Skeletal muscle satellite cell (primary cell): ENCODE data around the gene NPPC. TPM values are rescaled to one million over a fixed set of nuclear protein-coding genes. Genes with fewer than 3 reads are reported as not detected.
A peak's percentile ranks its signal among the peaks of the same experiment; 100 is the strongest.

Source experiments
- H3K27me3 ChIP-seq: 2 replicates; pipeline ENCODE4 v1.7.0; 2013; ENCODE audit warnings: low read length; ENCODE audit not compliant: control insufficient read depth, insufficient read depth
- H3K36me3 ChIP-seq: 2 replicates; pipeline ENCODE4 v1.7.0; 2013; ENCODE audit warnings: mild to moderate bottlenecking, control low read depth, low read length; ENCODE audit not compliant: insufficient read depth
- H3K4me1 ChIP-seq: 2 replicates; pipeline ENCODE4 v1.7.0; 2013; ENCODE audit warnings: low read length; ENCODE audit not compliant: control insufficient read depth, insufficient read depth
- H3K4me2 ChIP-seq: 2 replicates; pipeline ENCODE4 v1.7.0; 2013; ENCODE audit warnings: mild to moderate bottlenecking, low read length
- H3K4me3 ChIP-seq: 2 replicates; pipeline ENCODE4 v1.7.0; 2013; ENCODE audit warnings: low read length
- H3K9ac ChIP-seq: 2 replicates; pipeline ENCODE4 v1.7.0; 2013; ENCODE audit warnings: mild to moderate bottlenecking, low read depth, low read length, moderate library complexity
- H3K9me3 ChIP-seq: replicated peaks from 2 replicates; pipeline ENCODE4 v1.7.0; 2013; ENCODE audit warnings: mild to moderate bottlenecking, control low read depth, low read length
- total RNA-seq: library from RNA; depleted of rRNA; stranded (reverse); fragments of >200 nt; gene quantifications from 2 replicates; pipeline ENCODE4 v1.2.3, GENCODE V29; 2012; rRNA removed

Gene NPPC
- not detected in 2 replicates for total RNA-seq

- Histone ChIP-seq H3K9ac (no peak within 1 kb of the TSS), H3K4me1 (peaks cover 20% of the 10 kb centered on the region), H3K4me2 (peak within 1 kb of the TSS; percentile 98), H3K36me3 (no peaks in the 10 kb centered on the region), H3K4me3 (peak within 1 kb of the TSS; percentile 67), H3K9me3 (no peaks in the 10 kb centered on the region), H3K27me3 (peaks cover 90% of the 10 kb centered on the region)
Measured at GRCh38 chr2:231926180-231926741, at the start of gene NPPC. NPPC (minus strand) TSS chr2:231926396; CDS start chr2:231926249, 147 bp downstream.

- no peaks in the 10 kb centered on the region for H3K36me3 ChIP-seq
Measured at GRCh38 chr2:231975001-231975400, 48.8 kb upstream of the NPPC start.

GRCh38 chr2:231970461-231970860 is 44.3 kb upstream of the NPPC start:
- H3K4me3 ChIP-seq, result no peak overlapping the region
- no peaks in the 10 kb centered on the region for H3K4me1 ChIP-seq
- no peaks in the 10 kb centered on the region for H3K27me3 ChIP-seq
- no peaks in the 10 kb centered on the region for H3K9me3 ChIP-seq
- H3K9ac ChIP-seq, result no peak overlapping the region
- no peak overlapping the region for H3K4me2 ChIP-seq
- H3K36me3 ChIP-seq, result no peaks in the 10 kb centered on the region

More at GRCh38 chr2:231975001-231975400, 48.8 kb upstream of the NPPC start:
- Histone ChIP-seq H3K9me3 (no peaks in the 10 kb centered on the region), H3K4me1 (no peaks in the 10 kb centered on the region), H3K4me2 (no peak overlapping the region), H3K27me3 (no peaks in the 10 kb centered on the region), H3K4me3 (no peak overlapping the region), H3K9ac (no peak overlapping the region)

- Histone ChIP-seq H3K4me3 (no peak overlapping the region), H3K4me1 (no peaks in the 10 kb centered on the region), H3K4me2 (no peak overlapping the region), H3K36me3 (no peaks in the 10 kb centered on the region), H3K9ac (no peak overlapping the region), H3K27me3 (no peaks in the 10 kb centered on the region), H3K9me3 (no peaks in the 10 kb centered on the region)
Measured at GRCh38 chr2:231968820-231969219, 42.6 kb upstream of the NPPC start.

GRCh38 chr2:231966886-231967285 is 40.7 kb upstream of the NPPC start:
- Histone ChIP-seq H3K9me3 (no peaks in the 10 kb centered on the region), H3K9ac (no peak overlapping the region), H3K4me3 (no peak overlapping the region), H3K36me3 (no peaks in the 10 kb centered on the region), H3K4me2 (no peak overlapping the region), H3K4me1 (no peaks in the 10 kb centered on the region), H3K27me3 (no peaks in the 10 kb centered on the region)

GRCh38 chr2:231965102-231965501 is 38.9 kb upstream of the NPPC start:
- Histone ChIP-seq H3K4me1 (peaks cover 5% of the 10 kb centered on the region), H3K9me3 (no peaks in the 10 kb centered on the region)

GRCh38 chr2:231961349-231962166 is 35.4 kb upstream of the NPPC start, which contains the start of gene DIS3L2:
DIS3L2 (plus strand) TSS chr2:231961713; CDS start chr2:232014928, 53,215 bp downstream.
- H3K4me3 ChIP-seq, result peak within 1 kb of the TSS; percentile 99
- H3K9me3 ChIP-seq, result no peaks in the 10 kb centered on the region
- peak within 1 kb of the TSS; percentile 89 for H3K4me2 ChIP-seq
- peak within 1 kb of the TSS; percentile 96 for H3K9ac ChIP-seq
- no peaks in the 10 kb centered on the region for H3K36me3 ChIP-seq
- H3K27me3 ChIP-seq, result no peaks in the 10 kb centered on the region
- H3K4me1 ChIP-seq, result peaks cover 5% of the 10 kb centered on the region

More at GRCh38 chr2:231965102-231965501, 38.9 kb upstream of the NPPC start:
- H3K27me3 ChIP-seq, result no peaks in the 10 kb centered on the region
- H3K4me3 ChIP-seq, result no peak overlapping the region
- no peak overlapping the region for H3K9ac ChIP-seq
- no peaks in the 10 kb centered on the region for H3K36me3 ChIP-seq
- no peak overlapping the region for H3K4me2 ChIP-seq

- H3K4me2 ChIP-seq, result peak overlapping the region; percentile 89
- peaks cover 5% of the 10 kb centered on the region for H3K4me1 ChIP-seq
- no peaks in the 10 kb centered on the region for H3K9me3 ChIP-seq
- peak overlapping the region; percentile 96 for H3K9ac ChIP-seq
- peak overlapping the region; percentile 99 for H3K4me3 ChIP-seq
- peaks cover 4% of the 10 kb centered on the region for H3K27me3 ChIP-seq
- no peaks in the 10 kb centered on the region for H3K36me3 ChIP-seq
Measured at GRCh38 chr2:231960810-231961348, 34.7 kb upstream of the NPPC start.

- Histone ChIP-seq H3K4me2 (no peak overlapping the region), H3K36me3 (no peaks in the 10 kb centered on the region), H3K27me3 (peaks cover 13% of the 10 kb centered on the region), H3K4me3 (no peak overlapping the region), H3K9ac (no peak overlapping the region), H3K9me3 (no peaks in the 10 kb centered on the region), H3K4me1 (peaks cover 5% of the 10 kb centered on the region)
Measured at GRCh38 chr2:231957913-231958763, 31.9 kb upstream of the NPPC start.

- Histone ChIP-seq H3K9ac (no peak overlapping the region), H3K4me3 (no peak overlapping the region)
Measured at GRCh38 chr2:231955758-231956472, 29.7 kb upstream of the NPPC start.

More at GRCh38 chr2:231955758-231956472, 29.7 kb upstream of the NPPC start:
- Histone ChIP-seq H3K36me3 (no peaks in the 10 kb centered on the region), H3K4me2 (no peak overlapping the region), H3K9me3 (no peaks in the 10 kb centered on the region), H3K4me1 (peaks cover 2% of the 10 kb centered on the region), H3K27me3 (peaks cover 22% of the 10 kb centered on the region)
